NCI-H2171 (cell line): ENCODE data around the gene TAGAP.
A peak's percentile ranks its signal among the peaks of the same experiment; 100 is the strongest.
"Not testable (repeated sequence)": the region's sequence is repeated elsewhere in the genome, so short reads cannot be mapped to it uniquely, and the experiment has no call there.

Experiments used
- DNase-seq: peaks from one replicate; lab custom pipeline; 2025; lab: John Stamatoyannopoulos, UW

The TAGAP gene

DNA sequence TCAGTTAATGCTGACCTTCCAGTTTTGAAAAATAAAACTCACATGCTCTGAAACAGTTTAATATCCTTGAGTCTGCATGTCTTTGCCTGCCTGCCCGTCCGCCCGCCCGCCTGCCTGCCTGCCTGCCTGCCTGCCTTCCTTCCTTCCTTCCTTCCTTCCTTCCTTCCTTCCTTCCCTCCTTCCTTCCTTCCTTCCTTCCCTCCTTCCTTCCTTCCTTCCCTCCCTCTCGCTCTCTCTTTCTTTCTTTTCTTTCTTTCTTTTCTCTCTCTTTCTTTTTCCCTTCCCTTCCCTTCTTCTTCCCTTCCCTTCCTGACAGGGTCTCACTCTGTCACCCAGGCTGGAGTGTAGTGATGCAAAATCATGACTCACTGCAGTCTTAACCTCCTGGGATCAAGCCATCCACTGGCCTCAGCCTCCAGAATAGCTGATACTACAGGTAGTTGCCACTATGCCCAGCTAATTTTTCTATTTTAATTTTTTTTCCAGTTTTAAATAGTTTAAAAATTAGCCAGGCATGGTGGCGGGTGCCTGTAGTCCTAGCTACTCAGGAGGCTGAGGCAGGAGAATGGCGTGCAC lies 34.7 kb downstream of the TAGAP start:
- not testable (repeated sequence) for DNase-seq

- DNase-seq, result peak; percentile 10
Measured at GRCh38 chr6:159008656-159009288, 36.0 kb downstream of the TAGAP start.

DNA sequence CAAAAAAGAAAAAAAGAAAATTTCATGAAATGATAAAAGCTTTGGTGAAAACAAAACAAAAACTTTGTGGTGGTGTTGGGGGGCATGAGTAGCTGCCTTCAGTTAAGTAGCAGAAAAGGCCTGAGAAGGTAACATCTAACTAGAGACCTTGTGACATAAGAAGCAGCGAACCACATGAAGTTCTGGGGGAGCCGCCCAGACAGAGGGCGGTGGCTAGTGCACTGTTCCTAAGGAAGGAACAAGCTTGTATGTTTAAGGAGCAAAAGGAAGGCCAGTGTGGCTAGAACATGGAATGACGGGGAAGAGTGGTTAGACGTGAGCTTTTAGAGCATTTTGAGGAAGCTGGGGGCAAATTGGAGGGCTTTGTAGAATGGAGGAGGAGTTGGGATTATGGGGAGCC lies 37.3 kb downstream of the TAGAP start:
- DNase-seq, result no peak

DNA sequence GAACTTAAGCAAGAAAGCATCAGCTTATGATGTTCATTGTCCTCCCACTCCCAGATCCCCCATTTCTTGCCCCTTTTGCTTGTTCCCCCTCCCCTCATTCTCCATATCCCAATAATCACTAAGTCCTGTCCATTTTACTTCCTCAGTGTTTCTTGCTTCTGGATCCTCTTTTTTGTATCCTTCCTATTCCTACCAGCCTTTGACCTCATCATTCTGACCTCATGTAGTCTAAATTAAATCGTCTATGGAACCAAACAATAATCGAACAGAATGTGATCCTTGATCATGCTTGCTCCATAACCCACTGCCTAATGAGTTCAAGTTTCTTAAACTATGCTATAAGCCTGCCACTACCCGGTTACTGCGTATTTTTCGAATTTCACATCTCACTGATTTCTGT lies 39.4 kb downstream of the TAGAP start:
- DNase-seq, result no peak

GRCh38 chr6:159004592-159004991 lies 40.2 kb downstream of the TAGAP start:
- no peak for DNase-seq

GRCh38 chr6:159002432-159003155 lies 42.2 kb downstream of the TAGAP start:
- DNase-seq, result no peak

- peak; percentile 96 for DNase-seq
Measured at GRCh38 chr6:158999666-159000403, 45.0 kb downstream of the TAGAP start, which contains the start of gene RSPH3. Gene RSPH3, minus strand, starts transcription at chr6:159000202. Its CDS starts 652 bp downstream, at chr6:158999550.

GRCh38 chr6:158999154-158999665 lies 45.6 kb downstream of the TAGAP start:
- DNase-seq, result no peak

- no peak for DNase-seq
Measured at GRCh38 chr6:158996856-158997255, 47.9 kb downstream of the TAGAP start.

DNA sequence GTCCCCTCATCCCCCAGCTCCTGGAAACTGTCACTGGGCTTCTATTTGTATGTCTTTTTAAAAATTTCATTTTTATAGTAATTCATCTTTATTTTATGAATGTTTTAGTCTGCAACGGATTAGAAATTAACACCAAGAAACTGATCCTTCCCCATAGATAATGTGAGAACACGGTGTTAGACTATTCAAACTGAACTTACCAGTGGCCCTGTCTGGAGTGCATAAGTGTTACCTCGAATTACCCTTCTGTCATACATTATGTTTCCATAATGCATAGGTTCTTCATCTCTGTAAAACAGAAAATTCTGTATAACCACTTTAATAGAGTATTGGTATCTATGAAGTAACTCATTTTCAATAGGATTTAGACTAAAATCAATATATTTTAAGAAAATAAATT lies 51.2 kb downstream of the TAGAP start:
- no peak for DNase-seq

DNA sequence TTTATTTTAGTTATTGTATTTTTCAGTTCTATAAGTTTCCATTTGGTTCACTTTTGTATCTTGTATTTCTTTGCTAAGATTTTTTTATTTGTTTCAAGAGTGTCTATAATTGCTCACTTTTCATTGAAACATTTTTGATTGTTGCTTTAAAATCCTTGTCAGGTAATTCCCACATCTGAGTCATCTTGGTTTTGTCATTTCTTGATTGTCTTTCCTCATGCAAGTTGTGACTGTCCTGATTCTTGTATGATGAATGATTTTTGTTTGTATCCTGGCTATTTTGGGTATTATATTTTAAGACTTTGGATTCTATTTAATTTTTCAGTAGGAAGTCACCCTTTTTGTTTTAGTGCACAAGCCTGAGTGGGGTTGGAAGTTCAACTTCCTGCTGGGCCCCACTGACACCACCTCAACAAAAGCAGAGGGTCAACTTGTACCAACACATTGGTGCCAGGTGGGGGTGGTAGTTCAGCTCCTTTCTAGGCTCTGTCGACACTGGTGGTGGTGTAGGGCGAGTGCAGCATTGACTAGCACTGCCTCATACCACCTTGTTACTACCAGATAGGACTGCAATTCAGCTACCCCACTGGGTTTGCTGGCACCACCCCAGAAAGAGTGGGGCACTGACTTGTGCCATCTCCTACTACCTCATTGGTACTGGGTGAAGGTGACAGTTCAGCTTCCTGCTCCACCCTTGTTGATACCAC lies 53.6 kb downstream of the TAGAP start:
- DNase-seq, result no peak

- DNase-seq, result not testable (repeated sequence)
Measured at GRCh38 chr6:158989711-158990110, 55.1 kb downstream of the TAGAP start.

DNA sequence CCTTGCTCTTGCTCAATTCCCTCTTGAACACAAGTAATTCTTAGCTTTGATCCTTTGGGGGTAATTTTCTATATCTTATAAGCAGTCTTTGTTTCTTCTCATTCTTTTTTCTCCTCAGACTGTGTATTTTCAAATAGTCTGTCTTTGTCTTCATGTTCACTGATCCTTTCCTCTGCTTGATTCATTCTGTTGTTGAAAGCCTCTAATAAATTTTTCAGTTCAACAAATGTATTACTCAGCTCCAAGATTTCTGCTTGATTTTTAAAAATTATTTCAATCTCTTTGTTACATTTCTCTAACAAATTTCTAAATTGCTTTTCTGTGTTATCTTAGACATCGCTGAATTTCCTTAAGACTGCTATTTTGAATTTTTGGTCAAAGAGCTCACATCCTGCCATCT lies 56.3 kb downstream of the TAGAP start:
- no peak for DNase-seq

GRCh38 chr6:158987657-158988056 lies 57.1 kb downstream of the TAGAP start:
- DNase-seq, result no peak
